Kidney (tissue), 14 donors: ENCODE measurements around the gene ZCWPW1. TPM values are rescaled to one million over a fixed set of nuclear protein-coding genes. Genes with fewer than 3 reads are reported as not detected.
A peak's percentile ranks its signal among the peaks of the same experiment; 100 is the strongest.

ENCODE experiments used
- DNase-seq, 5 donors: peaks; one replicate each; pipeline ENCODE4 v3.0.0-alpha.2; 2013 to 2020
- FAIRE-seq: peaks from 2 replicates; lab custom pipeline; 2012; peaks lifted over from hg19 to GRCh38; lab: Jason Lieb, UNC
- H3K27ac ChIP-seq, 2 donors: one replicate each; pipeline ENCODE4 v1.7.0; 2013; ENCODE audit warnings: low read depth in 2 of 2, low read length in 2 of 2, inconsistent platforms in 1 of 2
- H3K27me3 ChIP-seq: one replicate; pipeline ENCODE4 v1.7.1; 2013; ENCODE audit warnings: low read length, inconsistent platforms; ENCODE audit not compliant: control insufficient read depth, insufficient read depth
- H3K36me3 ChIP-seq, 3 donors: one replicate each; pipeline versions ENCODE4 v1.7.0 to v1.7.1; 2013; ENCODE audit warnings: low read length in 3 of 3, control low read depth in 1 of 3, inconsistent platforms in 1 of 3; ENCODE audit not compliant: insufficient read depth in 3 of 3, control insufficient read depth in 2 of 3
- H3K4me1 ChIP-seq, 3 donors: one replicate each; pipeline versions ENCODE4 v1.7.0 to v1.7.1; 2013; ENCODE audit warnings: low read length in 3 of 3, inconsistent platforms in 1 of 3, low read depth in 1 of 3; ENCODE audit not compliant: control insufficient read depth in 2 of 3, insufficient read depth in 2 of 3
- H3K4me3 ChIP-seq, 3 donors: one replicate each; pipeline versions ENCODE4 v1.7.0 to v1.8.1; 2013; ENCODE audit warnings: low read length in 3 of 3, control low read depth in 1 of 3, inconsistent platforms in 1 of 3
- H3K9ac ChIP-seq, 3 donors: one replicate each; pipeline versions ENCODE4 v1.7.0 to v1.7.1; 2013; ENCODE audit warnings: low read length in 3 of 3, control low read depth in 1 of 3, inconsistent platforms in 1 of 3
- H3K9me3 ChIP-seq, 3 donors: one replicate each; pipeline versions ENCODE4 v1.7.0 to v1.7.1; 2013; ENCODE audit warnings: low read length in 3 of 3, control low read depth in 1 of 3, inconsistent platforms in 1 of 3; ENCODE audit not compliant: control insufficient read depth in 2 of 3, insufficient read depth in 1 of 3
- CTCF ChIP-seq: IDR thresholded peaks from 3 replicates; pipeline ENCODE4 v1.5.1; 2012; ENCODE audit warnings: mild to moderate bottlenecking, moderate library complexity, borderline replicate concordance; ENCODE audit not compliant: insufficient read depth; ENCODE audit errors: extremely low read depth
- intact Hi-C: fragments of 100-400 bp; cut with DNase I; formaldehyde crosslinking; loops from one replicate; pipeline ENCODE4 v1.11.1; 2022
- polyA plus RNA-seq: library from polyadenylated mRNA; stranded (reverse); fragments of 350-450 nt; fragmentation: Illumina TruSeq; extraction: RNeasy Lipid Tissue Mini Kit (QIAGEN cat#74804); gene quantifications from one replicate; pipeline ENCODE4 v1.2.3, GENCODE V29; 2014; ENCODE audit warnings: low read depth, low replicate concordance; ENCODE audit not compliant: insufficient read depth
- total RNA-seq: library from RNA; stranded (reverse); fragmentation: NEBNext Ultra II Directional; extraction: Animal tissue kit (Norgen Biotek cat#: 25700); gene quantifications from one replicate; pipeline ENCODE4 v1.2.1, GENCODE V29; 2021
- donor health status: control.
- donor health status: control.
- donor health status: control.
- donor health status: control.
- donor health status: control.
- donor health status: DM: yes; HTN: yes; CAD: no.
- donor health status: Normal renal cell carcinoma (clear cell type).

ZCWPW1 gene
- total and polyA plus RNA-seq, 2 donors from 2014 or later, result 3.0 to 7.9 TPM

- DNase-seq (no peak), FAIRE-seq (no peak)
- Histone ChIP-seq H3K4me1 (peaks cover 0 to 34% (median 20%) of the 10 kb centered on the region in 3 donors), H3K36me3 (peaks cover 5 to 20% (median 9%) of the 10 kb centered on the region in 3 donors), H3K9me3 (no peaks in the 10 kb centered on the region), H3K4me3 (peak overlapping the region in 2 of 3 donors; percentile 66 to 77), H3K27ac (peak overlapping the region in 1 of 2 donors; percentile 93), H3K9ac (peak overlapping the region in 2 of 3 donors; percentile 81 to 93), H3K27me3 (no peaks in the 10 kb centered on the region)
- TF ChIP-seq CTCF, result no peak
- intact Hi-C loops, result no loop called here
Observed at GRCh38 chr7:100434297-100435144, 6.0 kb upstream of the ZCWPW1 start.

- intact Hi-C loops, result no loop called here
- peaks cover 0 to 34% (median 20%) of the 10 kb centered on the region in 3 donors for H3K4me1 ChIP-seq
- H3K4me3 ChIP-seq, result no peak overlapping the region
- H3K9me3 ChIP-seq, result no peaks in the 10 kb centered on the region
- TF ChIP-seq CTCF, result no peak
- FAIRE-seq, result no peak
- H3K27me3 ChIP-seq, result no peaks in the 10 kb centered on the region
- H3K9ac ChIP-seq, result peak overlapping the region in 1 of 3 donors; percentile 56
- DNase-seq, result no peak
- peaks cover 5 to 20% (median 9%) of the 10 kb centered on the region in 3 donors for H3K36me3 ChIP-seq
- peak overlapping the region in 1 of 2 donors; percentile 37 for H3K27ac ChIP-seq
Observed at GRCh38 chr7:100433592-100434296, 5.2 kb upstream of the ZCWPW1 start.

GRCh38 chr7:100433276-100433591 lies 4.7 kb upstream of the ZCWPW1 start:
- Histone ChIP-seq H3K9ac (peak overlapping the region in 1 of 3 donors; percentile 56), H3K4me3 (no peak overlapping the region), H3K36me3 (peaks cover 5 to 20% (median 9%) of the 10 kb centered on the region in 3 donors), H3K4me1 (peaks cover 0 to 34% (median 20%) of the 10 kb centered on the region in 3 donors), H3K9me3 (no peaks in the 10 kb centered on the region), H3K27me3 (no peaks in the 10 kb centered on the region), H3K27ac (no peak overlapping the region)
- no peak for TF ChIP-seq CTCF
- intact Hi-C loops, result no loop called here
- DNase-seq (no peak), FAIRE-seq (no peak)
